HS-27A (cell line): Measurements from ENCODE around the gene PPM1H.

Experiments
- DNase-seq: peaks from one replicate; pipeline ENCODE4 v3.0.0-alpha.2; 2012; ENCODE audit warnings: low read depth, missing footprints

Gene PPM1H

GRCh38 chr12:62799766-62800406 lies 135.1 kb downstream of the PPM1H start:
- DNase-seq = no peak

GRCh38 chr12:62799126-62799736 lies 135.7 kb downstream of the PPM1H start:
- DNase-seq = peak; percentile 43

GRCh38 chr12:62794218-62794583 lies 140.7 kb downstream of the PPM1H start:
- DNase-seq = no peak

- DNase-seq = peak; percentile 74
Observed at GRCh38 chr12:62793256-62794217, 141.4 kb downstream of the PPM1H start.

GRCh38 chr12:62792236-62792870 lies 142.6 kb downstream of the PPM1H start:
- DNase-seq = no peak

- no peak for DNase-seq
Observed at GRCh38 chr12:62789851-62790250, 145.1 kb downstream of the PPM1H start.

GRCh38 chr12:62787611-62788010 lies 147.3 kb downstream of the PPM1H start:
- DNase-seq = no peak

- DNase-seq = no peak
Observed at GRCh38 chr12:62787023-62787422, 147.9 kb downstream of the PPM1H start.

- peak; percentile 48 for DNase-seq
Observed at GRCh38 chr12:62785941-62786559, 148.9 kb downstream of the PPM1H start.

- no peak for DNase-seq
Observed at GRCh38 chr12:62784576-62784975, 150.4 kb downstream of the PPM1H start.

GRCh38 chr12:62783881-62784280 lies 151.1 kb downstream of the PPM1H start:
- DNase-seq = no peak

GRCh38 chr12:62781136-62781880 lies 153.6 kb downstream of the PPM1H start:
- no peak for DNase-seq

- DNase-seq = no peak
Observed at GRCh38 chr12:62779488-62779887, 155.5 kb downstream of the PPM1H start.

- DNase-seq = no peak
Observed at GRCh38 chr12:62778187-62778586, 156.8 kb downstream of the PPM1H start.

- no peak for DNase-seq
Observed at GRCh38 chr12:62776997-62777396, 158.0 kb downstream of the PPM1H start.

GRCh38 chr12:62776575-62776974 lies 158.4 kb downstream of the PPM1H start:
- DNase-seq = no peak

- no peak for DNase-seq
Observed at GRCh38 chr12:62774794-62775193, 160.2 kb downstream of the PPM1H start.

GRCh38 chr12:62772416-62772955 lies 162.5 kb downstream of the PPM1H start:
- DNase-seq = no peak

- DNase-seq = no peak
Observed at GRCh38 chr12:62771828-62772227, 163.1 kb downstream of the PPM1H start.

- DNase-seq = no peak
Observed at GRCh38 chr12:62770381-62770780, 164.6 kb downstream of the PPM1H start.

- DNase-seq = no peak
Observed at GRCh38 chr12:62769076-62769619, 165.8 kb downstream of the PPM1H start.
